Kidney (tissue), 14 donors: ENCODE results near the gene CDK13. TPM values are rescaled to one million over a fixed set of nuclear protein-coding genes. Genes with fewer than 3 reads are reported as not detected.

Experiments used
- DNase-seq, 5 donors: peaks; one replicate each; pipeline ENCODE4 v3.0.0-alpha.2; 2013 to 2020
- FAIRE-seq: peaks from 2 replicates; lab custom pipeline; 2012; peaks lifted over from hg19 to GRCh38; lab: Jason Lieb, UNC
- H3K27ac ChIP-seq, 2 donors: one replicate each; pipeline ENCODE4 v1.7.0; 2013; ENCODE audit warnings: low read depth in 2 of 2, low read length in 2 of 2, inconsistent platforms in 1 of 2
- H3K27me3 ChIP-seq: one replicate; pipeline ENCODE4 v1.7.1; 2013; ENCODE audit warnings: low read length, inconsistent platforms; ENCODE audit not compliant: control insufficient read depth, insufficient read depth
- H3K36me3 ChIP-seq, 3 donors: one replicate each; pipeline versions ENCODE4 v1.7.0 to v1.7.1; 2013; ENCODE audit warnings: low read length in 3 of 3, control low read depth in 1 of 3, inconsistent platforms in 1 of 3; ENCODE audit not compliant: insufficient read depth in 3 of 3, control insufficient read depth in 2 of 3
- H3K4me1 ChIP-seq, 3 donors: one replicate each; pipeline versions ENCODE4 v1.7.0 to v1.7.1; 2013; ENCODE audit warnings: low read length in 3 of 3, inconsistent platforms in 1 of 3, low read depth in 1 of 3; ENCODE audit not compliant: control insufficient read depth in 2 of 3, insufficient read depth in 2 of 3
- H3K4me3 ChIP-seq, 3 donors: one replicate each; pipeline versions ENCODE4 v1.7.0 to v1.8.1; 2013; ENCODE audit warnings: low read length in 3 of 3, control low read depth in 1 of 3, inconsistent platforms in 1 of 3
- H3K9ac ChIP-seq, 3 donors: one replicate each; pipeline versions ENCODE4 v1.7.0 to v1.7.1; 2013; ENCODE audit warnings: low read length in 3 of 3, control low read depth in 1 of 3, inconsistent platforms in 1 of 3
- H3K9me3 ChIP-seq, 3 donors: one replicate each; pipeline versions ENCODE4 v1.7.0 to v1.7.1; 2013; ENCODE audit warnings: low read length in 3 of 3, control low read depth in 1 of 3, inconsistent platforms in 1 of 3; ENCODE audit not compliant: control insufficient read depth in 2 of 3, insufficient read depth in 1 of 3
- intact Hi-C: fragments of 100-400 bp; cut with DNase I; formaldehyde crosslinking; loops from one replicate; pipeline ENCODE4 v1.11.1; 2022
- polyA plus RNA-seq: library from polyadenylated mRNA; stranded (reverse); fragments of 350-450 nt; fragmentation: Illumina TruSeq; extraction: RNeasy Lipid Tissue Mini Kit (QIAGEN cat#74804); gene quantifications from one replicate; pipeline ENCODE4 v1.2.3, GENCODE V29; 2014; ENCODE audit warnings: low read depth, low replicate concordance; ENCODE audit not compliant: insufficient read depth
- total RNA-seq: library from RNA; stranded (reverse); fragmentation: NEBNext Ultra II Directional; extraction: Animal tissue kit (Norgen Biotek cat#: 25700); gene quantifications from one replicate; pipeline ENCODE4 v1.2.1, GENCODE V29; 2021
- TF ChIP-seq, protein P1 (sequence below): IDR thresholded peaks from 3 replicates; pipeline ENCODE4 v1.5.1; 2012; ENCODE audit warnings: mild to moderate bottlenecking, moderate library complexity, borderline replicate concordance; ENCODE audit not compliant: insufficient read depth; ENCODE audit errors: extremely low read depth
- donor health status: control.
- donor health status: control.
- donor health status: control.
- donor health status: control.
- donor health status: control.
- donor health status: DM: yes; HTN: yes; CAD: no.
- donor health status: Normal renal cell carcinoma (clear cell type).

The CDK13 gene
- total and polyA plus RNA-seq, 2 donors from 2014 or later: 15.5 to 50.9 TPM

DNA sequence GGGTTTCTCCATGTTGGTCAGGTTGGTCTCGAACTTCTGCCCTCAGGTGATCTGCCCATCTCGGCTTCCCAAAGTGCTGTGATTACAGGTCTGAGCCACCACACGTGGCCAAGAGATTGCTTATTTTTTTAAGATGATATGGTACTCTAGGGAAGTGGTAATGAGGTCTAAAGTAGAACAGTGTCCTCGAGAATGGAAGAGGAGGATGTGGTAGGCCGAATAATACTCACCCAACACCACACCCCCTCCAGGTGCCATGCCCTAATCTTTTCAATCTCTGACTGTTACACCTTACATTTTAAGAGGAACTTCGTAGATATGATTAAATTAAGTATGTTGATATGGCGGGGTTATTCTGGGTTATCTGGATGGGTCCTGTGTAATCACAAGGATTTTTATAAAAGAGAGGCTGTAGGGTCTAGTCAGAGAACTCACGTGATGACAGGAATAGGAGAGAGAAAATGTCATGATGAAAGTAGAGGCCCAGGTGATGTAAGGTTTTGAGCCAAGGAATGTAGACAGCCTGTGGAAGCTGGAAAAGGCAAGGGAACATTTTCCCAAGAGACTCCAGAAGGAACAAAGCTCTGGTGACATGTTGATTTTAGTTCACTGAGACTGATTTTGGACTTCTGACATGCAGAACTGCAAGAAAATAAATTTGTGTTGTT is 29.5 kb downstream of the CDK13 start:
- DNase-seq (no peak), FAIRE-seq (no peak)
- intact Hi-C loops: no loop called here
- Histone ChIP-seq H3K9ac (no peak overlapping the region), H3K27me3 (no peaks in the 10 kb centered on the region), H3K4me1 (peaks cover 0 to 3% (median 0%) of the 10 kb centered on the region in 3 donors), H3K4me3 (no peak overlapping the region), H3K36me3 (no peaks in the 10 kb centered on the region), H3K27ac (no peak overlapping the region), H3K9me3 (no peaks in the 10 kb centered on the region)
- TF ChIP-seq, protein P1, sequence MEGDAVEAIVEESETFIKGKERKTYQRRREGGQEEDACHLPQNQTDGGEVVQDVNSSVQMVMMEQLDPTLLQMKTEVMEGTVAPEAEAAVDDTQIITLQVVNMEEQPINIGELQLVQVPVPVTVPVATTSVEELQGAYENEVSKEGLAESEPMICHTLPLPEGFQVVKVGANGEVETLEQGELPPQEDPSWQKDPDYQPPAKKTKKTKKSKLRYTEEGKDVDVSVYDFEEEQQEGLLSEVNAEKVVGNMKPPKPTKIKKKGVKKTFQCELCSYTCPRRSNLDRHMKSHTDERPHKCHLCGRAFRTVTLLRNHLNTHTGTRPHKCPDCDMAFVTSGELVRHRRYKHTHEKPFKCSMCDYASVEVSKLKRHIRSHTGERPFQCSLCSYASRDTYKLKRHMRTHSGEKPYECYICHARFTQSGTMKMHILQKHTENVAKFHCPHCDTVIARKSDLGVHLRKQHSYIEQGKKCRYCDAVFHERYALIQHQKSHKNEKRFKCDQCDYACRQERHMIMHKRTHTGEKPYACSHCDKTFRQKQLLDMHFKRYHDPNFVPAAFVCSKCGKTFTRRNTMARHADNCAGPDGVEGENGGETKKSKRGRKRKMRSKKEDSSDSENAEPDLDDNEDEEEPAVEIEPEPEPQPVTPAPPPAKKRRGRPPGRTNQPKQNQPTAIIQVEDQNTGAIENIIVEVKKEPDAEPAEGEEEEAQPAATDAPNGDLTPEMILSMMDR: no peak

DNA sequence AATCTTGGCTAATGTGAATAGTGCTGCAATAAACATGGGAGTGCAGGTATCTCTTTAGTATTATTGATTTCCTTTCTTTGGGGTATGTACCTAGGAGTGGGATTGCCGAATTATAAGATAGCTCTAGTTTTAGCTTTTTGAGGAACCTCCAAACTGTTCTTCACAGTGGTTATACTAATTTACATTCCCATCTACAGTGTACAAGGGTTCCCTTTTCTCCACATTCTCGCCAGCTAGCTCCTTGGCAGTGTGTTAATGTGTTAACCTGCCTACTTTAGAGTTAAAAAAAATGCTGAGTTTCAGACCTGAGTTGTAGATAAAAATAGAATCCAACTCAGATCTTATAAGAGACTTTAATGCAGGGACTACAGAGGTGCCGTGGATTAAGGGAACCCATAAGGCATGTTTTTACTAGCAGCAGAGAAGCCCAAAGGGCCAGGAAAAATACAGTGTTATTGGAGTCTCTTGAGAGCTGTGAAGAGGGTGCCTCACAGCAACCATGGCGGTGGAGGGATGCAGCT is 35.4 kb downstream of the CDK13 start:
- Histone ChIP-seq H3K9me3 (no peaks in the 10 kb centered on the region), H3K27me3 (no peaks in the 10 kb centered on the region), H3K9ac (no peak overlapping the region), H3K4me1 (peaks cover 0 to 7% (median 5%) of the 10 kb centered on the region in 3 donors), H3K36me3 (peaks cover 0 to 2% (median 0%) of the 10 kb centered on the region in 3 donors), H3K4me3 (no peak overlapping the region), H3K27ac (no peak overlapping the region)
- FAIRE-seq: no peak
- DNase-seq: no peak
- TF ChIP-seq, protein P1: no peak
- intact Hi-C loops: no loop called here

DNA sequence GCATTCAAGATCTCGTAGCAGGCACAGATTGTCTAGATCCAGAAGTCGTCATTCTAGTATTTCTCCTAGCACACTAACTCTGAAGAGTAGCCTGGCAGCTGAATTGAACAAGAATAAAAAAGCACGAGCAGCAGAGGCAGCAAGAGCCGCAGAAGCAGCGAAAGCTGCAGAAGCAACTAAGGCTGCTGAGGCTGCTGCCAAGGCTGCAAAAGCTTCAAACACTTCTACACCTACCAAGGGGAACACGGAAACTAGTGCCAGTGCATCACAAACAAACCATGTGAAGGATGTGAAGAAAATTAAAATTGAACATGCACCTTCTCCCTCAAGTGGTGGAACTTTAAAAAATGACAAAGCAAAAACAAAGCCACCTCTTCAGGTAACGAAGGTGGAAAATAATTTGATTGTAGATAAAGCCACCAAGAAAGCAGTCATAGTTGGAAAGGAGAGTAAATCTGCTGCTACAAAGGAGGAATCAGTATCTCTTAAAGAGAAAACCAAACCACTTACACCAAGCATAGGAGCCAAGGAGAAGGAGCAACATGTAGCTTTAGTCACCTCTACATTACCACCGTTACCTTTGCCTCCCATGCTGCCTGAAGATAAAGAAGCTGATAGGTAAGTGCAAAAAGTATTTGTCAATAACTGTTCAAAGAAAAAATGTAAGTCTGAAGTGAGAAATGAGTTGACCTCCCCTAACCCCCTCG is 37.7 kb downstream of the CDK13 start:
- Histone ChIP-seq H3K4me1 (peaks cover 0 to 7% (median 5%) of the 10 kb centered on the region in 3 donors), H3K27me3 (no peaks in the 10 kb centered on the region), H3K9me3 (no peaks in the 10 kb centered on the region), H3K27ac (no peak overlapping the region), H3K4me3 (no peak overlapping the region), H3K9ac (no peak overlapping the region), H3K36me3 (peaks cover 0 to 2% (median 0%) of the 10 kb centered on the region in 3 donors)
- intact Hi-C loops: no loop called here
- DNase-seq: no peak
- TF ChIP-seq, protein P1: no peak
- no peak for FAIRE-seq
